GM15510 (cell line): ENCODE results near the gene MYH9.

Source experiments
- POLR2A ChIP-seq: IDR thresholded peaks from 3 replicates; pipeline ENCODE4 v1.6.1; 2011; ENCODE audit warnings: borderline replicate concordance; ENCODE audit not compliant: insufficient read length; ENCODE audit errors: extremely low read depth

The MYH9 gene

DNA sequence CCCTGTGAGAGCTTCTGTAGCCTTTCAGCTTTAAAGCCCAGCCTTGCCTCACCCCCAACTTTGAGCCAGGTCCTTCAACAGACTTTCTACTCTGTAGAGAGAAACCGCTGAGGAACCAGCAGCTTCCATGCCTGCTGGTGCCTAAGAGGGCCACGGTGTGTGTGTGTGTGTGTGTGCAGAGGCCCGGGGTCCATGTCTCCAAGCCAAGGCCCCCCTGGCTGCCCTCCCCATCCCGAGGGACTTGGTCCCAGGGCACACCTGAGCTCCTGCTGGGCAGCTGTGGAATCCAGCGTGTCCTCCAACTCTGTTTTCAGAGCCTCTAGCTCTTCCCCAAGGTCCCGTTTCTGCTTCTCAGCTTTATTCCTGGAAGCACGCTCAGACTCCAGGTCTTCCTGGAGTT, 92.5 kb downstream of the MYH9 start:
- no peak for TF ChIP-seq POLR2A

DNA sequence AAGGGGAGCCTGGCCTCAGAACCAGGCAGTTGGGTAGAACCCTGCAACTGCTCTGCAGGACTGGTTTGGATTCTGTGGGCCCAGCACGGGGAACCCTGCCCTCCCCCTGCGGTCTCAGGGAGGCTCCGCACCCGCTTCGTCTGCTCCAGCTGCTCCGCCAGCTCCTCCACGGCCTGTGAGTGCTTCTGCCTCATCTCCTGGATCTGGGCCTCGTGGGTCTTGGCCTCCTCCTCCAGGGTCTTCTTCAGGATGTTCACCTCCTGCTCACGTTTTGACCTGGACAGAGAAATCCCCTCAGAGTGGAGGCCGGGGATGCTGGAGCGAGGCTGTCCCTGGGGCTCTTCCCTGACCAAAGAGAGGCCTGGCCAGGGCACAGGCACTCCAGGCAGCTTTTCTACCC, 93.0 kb downstream of the MYH9 start:
- no peak for TF ChIP-seq POLR2A

DNA sequence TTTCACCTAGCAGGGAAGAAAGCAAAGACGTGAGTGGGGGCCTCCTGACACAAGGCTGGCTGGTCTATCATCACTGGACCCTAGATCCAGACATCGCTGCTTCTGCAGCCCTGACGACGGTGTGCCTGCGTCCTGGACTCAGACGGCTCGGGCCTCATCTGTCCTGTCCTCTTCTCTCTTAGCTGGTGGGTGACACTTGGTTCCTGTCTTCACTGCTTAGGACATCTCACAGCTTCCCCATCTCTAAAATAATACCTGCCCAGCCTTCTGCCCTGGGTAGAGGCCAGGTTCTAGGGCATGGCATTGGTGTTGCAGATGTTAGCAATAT, 93.5 kb downstream of the MYH9 start:
- no peak for TF ChIP-seq POLR2A

DNA sequence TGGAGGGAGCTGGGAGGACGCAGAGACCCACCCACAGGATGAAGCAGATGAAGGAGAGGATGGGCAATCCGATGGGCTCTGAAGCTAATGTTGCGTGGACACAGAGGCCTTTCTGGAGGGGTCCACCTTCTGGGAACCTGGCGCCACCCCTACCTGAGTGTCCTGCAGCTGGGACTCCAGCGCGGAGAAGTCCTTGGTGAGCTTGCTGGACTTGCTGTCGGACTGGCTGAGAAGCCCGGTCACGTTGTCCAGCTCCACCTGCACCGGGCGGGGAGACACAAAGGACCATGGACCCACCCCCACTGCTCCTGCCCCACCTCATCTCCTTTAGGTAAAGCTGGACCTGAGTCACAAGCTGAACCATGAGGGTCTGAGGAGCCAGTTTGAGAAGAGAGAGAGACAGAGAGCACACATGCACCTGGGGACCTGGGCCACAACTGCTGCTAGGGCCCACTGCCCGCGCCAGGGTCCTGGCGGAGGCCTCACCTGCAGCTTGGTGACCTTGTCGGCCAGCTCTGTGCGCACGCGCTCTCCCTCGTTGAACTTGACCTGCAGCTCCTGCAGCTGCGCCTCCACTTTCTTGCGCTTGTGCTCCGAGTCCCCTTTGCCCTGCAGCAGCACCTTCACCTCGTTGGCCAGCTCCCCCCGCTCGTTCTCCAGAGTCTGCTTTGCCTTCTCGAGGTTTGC, 94.0 kb downstream of the MYH9 start:
- no peak for TF ChIP-seq POLR2A

DNA sequence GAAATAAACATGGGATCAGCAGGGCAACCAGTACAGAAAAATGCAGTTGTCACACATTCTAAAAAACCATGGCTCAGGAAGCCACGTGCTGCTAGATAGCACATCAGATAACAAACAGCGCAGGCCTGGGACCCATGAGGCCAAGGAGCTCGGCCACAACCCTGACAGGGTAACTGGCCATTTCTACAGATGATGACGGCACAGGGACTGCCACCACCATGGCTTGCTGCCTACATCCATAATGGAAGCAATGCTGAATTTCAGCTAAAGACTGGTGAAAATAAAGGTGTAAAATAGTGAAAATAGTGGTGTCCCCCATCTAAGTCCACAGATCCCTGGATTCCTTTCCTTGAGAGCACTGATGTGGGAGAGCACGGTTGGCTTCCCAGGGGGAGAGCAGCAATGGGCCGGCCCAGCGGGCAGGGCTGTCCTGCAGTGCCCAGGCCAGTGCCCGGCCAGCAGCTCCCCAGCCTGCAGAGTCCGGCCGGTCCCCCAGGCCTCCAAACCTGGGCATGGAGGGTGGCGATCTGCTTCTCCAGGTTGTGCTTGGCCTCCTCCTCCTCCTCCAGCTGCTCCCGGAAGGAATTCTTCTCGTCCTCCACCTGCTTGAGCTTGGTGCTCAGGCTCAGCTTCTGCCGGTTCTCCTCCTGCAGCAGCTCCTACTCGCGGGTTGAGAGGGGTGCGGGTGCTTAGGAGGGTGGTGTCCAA, 94.8 kb downstream of the MYH9 start:
- peak; percentile 7 for TF ChIP-seq POLR2A

DNA sequence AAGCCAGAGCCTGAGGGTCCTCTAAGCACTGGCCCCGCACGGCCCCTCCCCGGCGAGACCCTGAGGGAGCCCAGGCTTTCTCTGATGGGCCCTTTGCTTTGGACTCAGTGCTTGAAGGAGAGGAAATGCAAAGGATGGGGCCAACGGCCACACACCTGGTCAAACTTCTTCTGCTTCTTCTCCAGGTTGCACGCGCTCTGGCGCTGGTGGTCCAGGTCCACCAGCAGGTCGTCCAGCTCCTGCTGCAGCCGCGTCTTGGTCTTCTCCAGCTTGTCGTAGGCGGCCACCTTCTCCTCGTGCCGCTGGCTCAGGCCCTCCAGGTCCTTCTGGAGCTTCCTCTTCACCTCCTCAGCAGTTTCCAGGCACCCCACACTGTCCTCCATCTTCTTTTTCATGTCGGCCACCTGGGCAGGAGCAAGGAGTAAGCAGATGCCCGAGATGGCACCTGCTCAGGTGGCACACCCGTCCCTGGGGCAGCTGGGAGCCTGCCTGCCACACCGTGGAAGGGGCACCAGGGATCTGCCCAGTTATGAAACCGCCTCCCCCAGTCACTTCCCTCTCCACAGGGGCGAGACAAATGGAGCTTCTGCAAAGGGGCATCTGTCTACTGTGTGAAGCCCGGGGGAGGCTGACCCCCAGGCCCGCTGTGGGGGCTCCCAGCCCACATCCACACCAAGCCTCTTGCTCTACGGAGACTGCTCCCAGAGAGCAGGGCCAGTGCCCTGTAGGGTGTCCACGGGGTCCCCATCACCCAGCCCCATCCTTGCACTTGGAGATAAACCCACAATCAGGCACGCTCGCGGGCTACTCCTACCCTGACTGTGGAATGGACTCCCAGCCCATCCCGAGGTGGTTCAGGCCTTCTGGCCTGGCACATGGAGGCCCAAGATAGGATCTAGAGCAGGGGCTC, 95.7 kb downstream of the MYH9 start:
- no peak for TF ChIP-seq POLR2A

DNA sequence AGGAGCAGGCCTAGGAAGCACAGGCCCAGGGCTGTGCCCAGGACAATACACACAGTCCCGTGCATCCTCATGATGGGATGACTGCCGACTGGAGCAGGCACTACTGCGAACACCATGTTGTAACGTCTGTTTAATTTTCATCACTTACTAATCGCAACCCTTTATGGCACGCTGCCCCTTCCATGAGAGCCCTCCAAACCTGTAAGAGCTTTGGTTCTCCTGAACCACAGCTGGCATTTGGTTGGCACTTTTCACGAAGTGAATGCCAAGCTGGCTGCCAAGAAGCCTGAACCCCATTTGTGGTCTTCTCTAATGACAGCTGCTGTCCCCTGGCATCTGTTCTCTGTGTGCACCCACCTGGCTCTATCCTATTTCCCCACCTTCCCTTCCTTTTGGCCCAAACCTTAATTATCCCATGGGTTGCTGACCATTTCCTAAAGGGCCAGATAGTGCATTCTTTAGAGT, 98.3 kb downstream of the MYH9 start:
- TF ChIP-seq POLR2A, result no peak

DNA sequence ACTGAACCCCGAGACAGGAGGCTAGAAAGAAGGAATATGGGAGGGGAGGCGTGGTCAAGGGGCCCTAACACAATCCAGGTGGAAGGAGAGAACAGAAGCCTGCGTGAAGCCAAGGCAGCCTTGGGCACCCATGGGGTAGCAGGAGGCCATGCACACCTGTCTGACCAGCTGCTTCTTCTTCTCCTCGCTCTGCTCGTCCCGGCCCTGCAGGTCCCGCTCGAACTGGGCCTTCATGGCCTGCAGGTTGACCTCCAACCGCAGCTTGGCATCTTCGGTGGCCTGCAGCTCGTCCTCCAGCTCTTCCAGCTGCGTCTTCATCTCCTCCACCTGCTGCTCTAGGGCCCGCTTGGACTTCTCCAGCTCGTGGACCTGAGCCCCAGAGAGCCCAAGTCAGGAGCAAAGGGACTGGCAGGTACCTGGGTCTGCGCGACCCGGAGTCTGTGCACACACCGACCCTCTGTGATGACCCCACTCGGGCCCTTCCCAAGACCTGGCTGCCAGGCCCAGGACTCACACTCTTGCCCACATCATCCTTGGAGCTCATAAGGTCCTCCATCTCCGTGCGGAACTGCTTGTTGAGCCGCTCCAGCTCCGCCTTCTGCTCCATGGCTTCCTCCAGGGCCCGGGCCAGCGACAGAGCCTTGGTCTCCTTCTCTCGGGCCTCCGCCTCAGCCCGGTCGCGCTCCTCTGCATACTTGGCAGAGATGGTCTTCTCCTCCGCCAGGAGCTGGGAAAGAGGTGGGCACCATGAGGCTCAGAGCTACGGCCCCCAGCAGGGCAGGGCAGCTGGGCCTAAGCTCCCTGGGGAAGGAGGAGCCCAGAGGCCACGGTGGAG, 99.0 kb downstream of the MYH9 start:
- peak; percentile 13 for TF ChIP-seq POLR2A

DNA sequence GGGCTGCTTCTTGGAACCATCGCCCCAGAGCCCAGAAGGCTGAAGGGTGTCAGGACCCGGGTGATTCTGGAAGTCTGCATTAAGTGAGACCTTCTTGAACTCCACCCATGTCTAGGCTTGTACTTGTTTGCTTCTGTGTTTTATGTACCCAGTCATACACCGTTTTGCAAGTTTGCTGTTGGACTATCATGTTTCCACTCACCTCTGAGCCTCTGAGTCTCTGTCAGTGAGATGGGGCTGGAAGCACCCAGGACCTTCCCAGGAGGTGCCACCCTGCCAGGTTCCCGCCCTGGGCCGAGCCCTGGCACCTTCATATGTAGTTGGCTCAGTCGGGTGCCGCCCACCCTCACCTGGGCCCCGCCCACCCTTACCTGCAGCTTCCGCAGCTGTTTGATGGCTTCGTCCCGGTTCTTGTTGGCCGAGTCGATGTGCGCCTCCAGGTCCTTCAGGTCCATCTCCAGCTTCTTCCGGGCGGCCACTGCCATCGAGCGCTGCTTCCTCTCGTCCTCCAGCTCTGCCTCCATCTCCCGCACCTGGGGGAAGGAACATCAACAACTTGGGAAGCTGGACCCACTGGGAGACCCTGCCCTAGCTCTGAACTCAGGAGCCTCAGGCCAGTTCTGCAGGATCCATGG, 99.8 kb downstream of the MYH9 start:
- no peak for TF ChIP-seq POLR2A

DNA sequence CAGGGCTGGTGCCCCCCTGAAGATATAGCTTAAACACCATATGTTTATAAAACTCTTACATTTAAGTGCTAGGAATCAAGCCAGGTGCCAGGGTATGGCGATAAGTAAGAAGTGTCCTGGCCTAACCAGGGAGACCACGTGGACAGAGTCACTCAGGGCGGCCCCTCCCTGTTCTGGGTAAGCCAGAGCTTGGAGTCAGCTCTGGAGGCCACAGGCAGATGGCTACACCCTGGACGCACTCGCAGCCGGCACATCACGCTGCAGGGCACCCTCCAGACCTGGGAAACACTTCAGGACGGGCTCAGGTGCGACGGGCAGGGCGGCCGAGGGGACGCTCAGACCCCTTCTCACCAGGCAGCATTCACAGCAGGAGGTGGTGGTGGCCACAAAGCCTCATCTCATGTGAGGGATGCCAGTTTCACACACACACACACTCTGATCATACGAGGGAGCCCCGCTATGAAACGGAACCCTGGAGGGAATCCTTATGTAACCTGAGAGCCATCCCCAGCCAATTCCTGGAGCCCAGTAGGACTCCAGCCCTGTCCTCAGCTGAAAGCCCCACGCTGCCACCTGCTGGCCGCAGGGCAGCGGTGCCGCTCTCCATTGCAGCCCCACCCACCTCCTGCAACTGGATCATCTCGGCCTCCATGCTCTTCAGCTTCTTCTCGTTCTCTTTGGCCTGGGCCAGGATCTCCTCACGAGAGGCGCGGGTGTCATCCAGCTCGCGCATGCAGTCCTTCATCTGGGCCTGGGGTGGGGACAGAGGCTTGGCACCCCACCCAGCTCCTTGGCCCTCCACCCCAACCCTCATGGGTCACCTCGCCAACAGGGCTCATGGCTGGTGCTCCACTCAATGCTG, 101.4 kb downstream of the MYH9 start:
- TF ChIP-seq POLR2A, result no peak

DNA sequence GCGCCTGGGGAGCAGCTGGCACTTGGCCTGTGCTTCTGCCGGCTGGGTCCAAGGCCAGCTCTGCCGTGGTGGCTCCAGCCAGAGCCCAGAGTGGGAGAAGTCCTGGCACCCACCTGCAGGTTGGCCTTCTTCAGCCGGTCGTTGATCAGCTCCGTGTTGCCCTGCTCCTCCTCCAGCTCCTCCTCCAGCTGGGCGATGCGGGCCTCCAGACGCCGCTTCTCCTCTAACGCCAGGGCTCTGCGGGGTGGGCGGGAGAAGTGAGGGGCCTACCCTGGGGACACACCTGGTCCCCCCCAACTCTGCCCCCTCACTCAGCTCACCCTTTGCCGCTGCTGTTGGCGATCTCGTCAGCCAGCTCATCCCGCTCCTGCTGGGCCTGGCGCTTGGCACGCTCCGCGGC, 102.2 kb downstream of the MYH9 start:
- TF ChIP-seq POLR2A, result no peak

DNA sequence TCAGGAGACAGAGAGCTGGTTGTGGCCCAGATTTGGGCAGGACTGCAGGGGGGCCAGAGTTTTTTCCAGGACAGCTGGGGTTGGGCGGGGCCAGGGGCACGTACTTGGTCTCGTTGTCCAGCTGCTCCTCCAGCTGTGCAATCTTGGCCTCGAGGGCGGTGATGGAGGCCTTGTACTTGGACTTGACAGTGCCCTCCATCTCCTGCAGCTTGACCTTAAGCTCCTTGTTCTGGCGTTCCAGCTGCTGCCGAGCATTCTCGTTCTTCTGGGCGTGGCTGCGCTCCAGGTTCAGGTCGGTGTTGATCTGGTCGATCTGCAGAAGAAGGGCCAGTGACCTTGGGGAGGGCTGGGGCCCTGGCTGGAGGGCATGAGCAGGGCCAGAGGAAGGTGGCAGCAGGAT, 102.8 kb downstream of the MYH9 start:
- TF ChIP-seq POLR2A, result no peak

DNA sequence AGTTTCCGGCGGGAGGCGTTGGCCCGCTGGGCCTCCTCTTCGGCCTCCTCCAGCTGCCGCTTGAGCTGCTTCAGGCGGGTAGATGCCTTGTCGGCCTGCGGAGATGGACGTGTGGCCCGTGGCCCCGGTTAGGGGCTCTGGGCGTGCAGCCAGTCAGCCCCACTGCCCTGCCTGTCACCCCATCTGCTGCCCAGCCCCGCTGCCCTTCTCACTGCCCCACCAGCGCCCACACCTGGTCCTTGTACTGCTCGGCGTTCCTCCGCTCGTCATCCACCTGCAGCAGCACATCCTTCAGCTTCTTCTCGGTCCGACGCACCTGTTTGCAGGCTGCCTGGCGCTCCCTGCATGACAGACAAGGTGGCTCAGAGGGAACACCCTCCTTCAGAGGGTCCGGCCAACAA, 103.6 kb downstream of the MYH9 start:
- TF ChIP-seq POLR2A, result no peak
